KG1 (cell line): ENCODE results near the gene GABRB1.
A peak's percentile ranks its signal among the peaks of the same experiment; 100 is the strongest.

ENCODE experiments used
- DNase-seq: peaks from one replicate; lab custom pipeline; 2025; lab: John Stamatoyannopoulos, UW

Gene GABRB1

GRCh38 chr4:47118192-47118929 is 87.0 kb downstream of the GABRB1 start:
- DNase-seq, result no peak

- no peak for DNase-seq
These were observed 89.4 kb downstream of the GABRB1 start for GRCh38 chr4:47120783-47121182.

- peak; percentile 69 for DNase-seq
These were observed 91.4 kb downstream of the GABRB1 start for GRCh38 chr4:47122592-47123291.

GRCh38 chr4:47128991-47129390 is 97.6 kb downstream of the GABRB1 start:
- DNase-seq, result no peak

GRCh38 chr4:47135210-47135609 is 103.8 kb downstream of the GABRB1 start:
- no peak for DNase-seq

- no peak for DNase-seq
These were observed 111.9 kb downstream of the GABRB1 start for GRCh38 chr4:47143261-47143660.

- DNase-seq, result no peak
These were observed 114.3 kb downstream of the GABRB1 start for GRCh38 chr4:47145630-47146029.

- no peak for DNase-seq
These were observed 123.5 kb downstream of the GABRB1 start for GRCh38 chr4:47154816-47155370.

- DNase-seq, result no peak
These were observed 124.6 kb downstream of the GABRB1 start for GRCh38 chr4:47155919-47156318.

GRCh38 chr4:47160095-47160494 is 128.7 kb downstream of the GABRB1 start:
- DNase-seq, result no peak

- no peak for DNase-seq
These were observed 136.0 kb downstream of the GABRB1 start for GRCh38 chr4:47167081-47168035.

GRCh38 chr4:47184083-47184482 is 152.7 kb downstream of the GABRB1 start:
- DNase-seq, result no peak

- DNase-seq, result no peak
These were observed 154.4 kb downstream of the GABRB1 start for GRCh38 chr4:47185761-47186160.

GRCh38 chr4:47187608-47188007 is 156.2 kb downstream of the GABRB1 start:
- no peak for DNase-seq

- DNase-seq, result no peak
These were observed 161.8 kb downstream of the GABRB1 start for GRCh38 chr4:47193179-47193578.

GRCh38 chr4:47194036-47194737 is 162.8 kb downstream of the GABRB1 start:
- no peak for DNase-seq

GRCh38 chr4:47195706-47196105 is 164.3 kb downstream of the GABRB1 start:
- DNase-seq, result no peak

- no peak for DNase-seq
These were observed 167.4 kb downstream of the GABRB1 start for GRCh38 chr4:47198791-47199190.

- no peak for DNase-seq
These were observed 172.2 kb downstream of the GABRB1 start for GRCh38 chr4:47203593-47203992.

- DNase-seq, result no peak
These were observed 176.2 kb downstream of the GABRB1 start for GRCh38 chr4:47207555-47207954.

GRCh38 chr4:47209833-47210232 is 178.5 kb downstream of the GABRB1 start:
- no peak for DNase-seq

- no peak for DNase-seq
These were observed 179.5 kb downstream of the GABRB1 start for GRCh38 chr4:47210828-47211227.
